HuH-7 (cell line): ENCODE data around the gene CBLL1.

ENCODE experiments used
- DNase-seq: peaks from one replicate; pipeline ENCODE4 v3.0.0; 2011; ENCODE audit warnings: low spot score

CBLL1 gene, protein sequence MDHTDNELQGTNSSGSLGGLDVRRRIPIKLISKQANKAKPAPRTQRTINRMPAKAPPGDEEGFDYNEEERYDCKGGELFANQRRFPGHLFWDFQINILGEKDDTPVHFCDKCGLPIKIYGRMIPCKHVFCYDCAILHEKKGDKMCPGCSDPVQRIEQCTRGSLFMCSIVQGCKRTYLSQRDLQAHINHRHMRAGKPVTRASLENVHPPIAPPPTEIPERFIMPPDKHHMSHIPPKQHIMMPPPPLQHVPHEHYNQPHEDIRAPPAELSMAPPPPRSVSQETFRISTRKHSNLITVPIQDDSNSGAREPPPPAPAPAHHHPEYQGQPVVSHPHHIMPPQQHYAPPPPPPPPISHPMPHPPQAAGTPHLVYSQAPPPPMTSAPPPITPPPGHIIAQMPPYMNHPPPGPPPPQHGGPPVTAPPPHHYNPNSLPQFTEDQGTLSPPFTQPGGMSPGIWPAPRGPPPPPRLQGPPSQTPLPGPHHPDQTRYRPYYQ

DNA sequence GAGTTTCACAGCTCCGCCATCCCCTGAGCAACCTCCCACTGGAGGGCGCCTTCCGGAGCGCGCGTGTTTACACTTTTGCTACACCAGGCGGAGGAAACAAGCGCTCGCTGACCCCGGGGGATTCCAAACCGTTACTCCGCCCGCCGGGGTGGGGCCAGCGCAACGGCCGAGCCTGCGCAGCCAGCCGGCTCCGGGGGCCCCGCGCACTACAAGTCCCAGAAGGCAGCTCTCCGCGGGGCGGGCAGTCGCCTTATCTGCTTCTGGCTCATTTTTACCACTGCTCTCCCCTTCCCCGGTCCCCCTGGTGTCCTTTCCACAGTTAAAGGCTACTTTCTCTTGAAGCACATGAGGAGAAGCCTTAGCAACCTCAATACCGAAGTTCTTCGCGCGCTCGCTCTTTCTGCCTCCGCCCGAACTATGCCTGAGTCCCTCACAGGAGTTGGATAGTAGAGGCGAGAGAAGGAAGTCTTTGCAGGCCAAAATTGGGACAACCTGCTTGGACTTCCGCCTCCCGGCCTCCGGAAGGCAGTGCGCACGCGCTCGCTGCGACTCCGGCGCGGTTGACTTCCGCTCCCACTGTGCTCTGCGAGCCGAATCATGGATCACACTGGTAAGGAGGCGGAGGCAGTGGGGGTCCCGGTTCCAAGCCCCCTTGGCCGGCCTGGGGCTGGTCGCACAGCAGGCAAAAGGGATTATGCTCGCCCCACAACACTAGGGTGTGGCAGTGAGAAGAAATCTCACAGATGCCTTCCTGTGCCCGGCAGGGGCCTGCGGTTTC is at the start of gene CBLL1:
Gene CBLL1, plus strand, starts transcription at position 576 of the 778 bp plus-strand sequence. Its CDS starts 22 bp downstream, at position 598.
- peak; percentile 91 for DNase-seq

DNA sequence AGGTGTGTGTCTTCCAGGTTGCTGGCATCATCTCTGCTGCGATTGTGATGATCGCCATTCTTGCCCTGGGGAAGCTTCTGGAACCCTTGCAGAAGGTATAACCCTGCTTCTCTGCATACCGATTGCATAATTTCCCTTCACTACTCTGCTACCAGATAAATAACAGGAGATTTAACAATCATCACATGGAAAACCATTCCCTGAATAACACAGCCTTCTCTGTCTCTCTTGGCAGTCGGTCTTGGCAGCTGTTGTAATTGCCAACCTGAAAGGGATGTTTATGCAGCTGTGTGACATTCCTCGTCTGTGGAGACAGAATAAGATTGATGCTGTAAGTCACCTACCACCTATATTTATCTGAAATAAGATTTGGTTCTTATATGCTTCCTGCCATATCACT is 49.6 kb upstream of the CBLL1 start:
- DNase-seq: no peak

GRCh38 chr7:107696330-107696946 is 47.5 kb upstream of the CBLL1 start:
- no peak for DNase-seq

DNA sequence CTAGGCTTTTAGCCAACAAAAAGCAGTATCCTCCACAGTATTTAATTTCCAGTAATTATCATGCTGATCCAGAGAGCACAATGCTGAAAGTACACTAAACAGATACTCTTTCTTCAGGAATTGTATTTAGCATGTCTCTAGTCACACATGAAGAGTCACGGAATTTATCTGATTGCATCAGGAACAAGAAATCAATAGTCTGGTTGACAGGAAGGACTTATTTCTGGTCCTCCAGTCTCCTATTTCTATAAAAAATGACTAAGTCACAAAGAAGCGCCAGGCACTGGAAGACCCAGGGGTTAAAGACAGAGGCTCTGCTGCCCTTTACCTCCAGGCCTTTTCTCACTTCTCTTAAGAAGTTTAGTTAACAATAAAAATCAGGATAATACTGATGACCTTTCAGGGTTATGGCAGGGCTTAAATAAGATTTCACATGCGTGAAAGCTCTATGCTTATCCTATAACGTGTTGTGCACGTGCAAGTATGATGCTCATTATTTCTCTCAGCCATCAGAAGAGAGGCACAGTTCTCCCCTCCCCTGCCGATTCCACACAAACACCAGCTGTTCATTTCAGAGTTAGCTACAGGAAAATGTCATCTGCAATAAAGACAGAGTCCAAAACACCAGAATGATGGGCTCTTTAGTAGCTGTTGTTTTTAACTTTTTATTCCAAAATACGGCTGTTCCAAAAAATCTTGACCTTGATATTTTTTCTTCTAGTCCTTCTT is 46.5 kb upstream of the CBLL1 start:
- no peak for DNase-seq

- no peak for DNase-seq
Measured at GRCh38 chr7:107700570-107700969, 43.4 kb upstream of the CBLL1 start.

DNA sequence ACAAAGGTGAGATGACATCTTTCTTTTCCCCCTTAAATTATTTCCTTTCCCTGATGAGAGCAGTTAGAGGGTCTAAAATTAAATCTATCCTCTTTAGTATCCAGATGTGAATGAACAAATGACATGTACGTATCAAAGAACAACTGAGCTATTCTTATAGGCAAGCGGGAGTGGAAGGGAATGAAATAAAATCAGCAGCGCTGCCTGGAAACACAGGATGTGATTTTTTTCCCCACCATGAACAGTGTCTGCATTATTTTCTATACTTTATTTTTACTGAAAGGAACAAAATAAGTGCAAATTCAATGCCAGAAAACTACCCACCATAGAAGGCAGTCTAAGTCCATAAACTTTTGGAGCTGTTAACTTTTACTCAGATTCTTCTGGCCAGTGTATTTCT is 42.8 kb upstream of the CBLL1 start:
- DNase-seq: no peak

GRCh38 chr7:107703219-107703618 is 40.7 kb upstream of the CBLL1 start:
- no peak for DNase-seq

GRCh38 chr7:107703872-107704271 is 40.1 kb upstream of the CBLL1 start:
- DNase-seq: no peak

DNA sequence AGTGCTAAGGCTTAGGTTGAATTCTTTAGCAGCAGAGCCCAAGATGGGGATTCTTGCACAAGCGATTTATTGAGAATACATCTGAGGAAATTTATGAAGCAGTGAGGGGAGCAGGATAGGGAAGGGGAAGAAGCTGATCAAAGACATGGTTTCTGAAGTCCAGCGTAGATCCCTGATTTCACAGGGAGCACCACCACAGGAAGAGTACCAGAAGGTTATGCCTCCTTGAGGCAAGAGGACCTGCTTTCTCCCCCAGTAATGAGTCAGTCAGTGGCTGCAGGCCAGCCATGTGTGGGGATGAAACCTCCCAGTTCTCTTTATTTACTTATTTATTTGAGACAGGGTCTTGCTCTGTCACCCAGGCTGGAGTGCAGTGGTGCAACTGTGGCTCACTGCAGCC is 35.0 kb upstream of the CBLL1 start:
- DNase-seq: no peak

DNA sequence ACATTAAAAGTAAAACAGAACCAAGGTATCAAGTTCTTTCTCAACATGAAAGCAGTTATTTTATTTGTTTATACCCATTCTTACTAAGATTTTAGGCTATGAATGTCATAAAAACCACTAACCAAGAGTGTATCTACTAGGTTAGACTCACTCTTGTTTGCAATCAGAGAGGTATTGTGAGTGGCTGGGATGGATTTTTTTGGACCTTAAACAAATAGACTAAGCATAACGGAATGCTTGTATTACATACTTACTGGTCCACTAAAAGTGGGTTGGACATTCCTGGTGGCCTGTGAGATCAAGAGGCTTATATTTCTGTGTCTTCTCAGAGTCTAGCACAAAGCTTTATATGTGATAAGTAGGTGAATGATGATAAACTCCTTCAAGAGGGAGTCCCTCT is 32.6 kb upstream of the CBLL1 start:
- no peak for DNase-seq

- DNase-seq: no peak
Measured at GRCh38 chr7:107712025-107712424, 31.9 kb upstream of the CBLL1 start.

DNA sequence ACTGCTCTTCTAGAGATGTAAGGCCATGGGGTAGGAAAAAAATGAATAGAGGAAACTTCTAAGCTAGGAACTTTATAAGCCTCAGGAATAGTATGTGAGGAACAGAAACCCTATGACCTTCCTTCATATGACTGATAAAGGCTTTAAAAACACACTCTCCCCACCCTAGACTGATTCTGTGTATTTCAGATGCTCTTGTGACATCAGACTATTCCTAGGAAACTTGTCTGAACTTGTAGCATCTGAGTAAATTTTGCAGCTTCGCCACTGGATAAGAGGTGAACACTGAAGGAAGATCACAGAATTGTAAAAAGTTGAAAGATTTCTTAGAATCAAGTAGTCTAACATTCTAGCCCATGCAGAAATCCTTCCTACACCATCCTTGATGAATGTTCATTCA is 31.0 kb upstream of the CBLL1 start:
- DNase-seq: no peak

- DNase-seq: no peak
Measured at GRCh38 chr7:107715531-107715930, 28.4 kb upstream of the CBLL1 start.

DNA sequence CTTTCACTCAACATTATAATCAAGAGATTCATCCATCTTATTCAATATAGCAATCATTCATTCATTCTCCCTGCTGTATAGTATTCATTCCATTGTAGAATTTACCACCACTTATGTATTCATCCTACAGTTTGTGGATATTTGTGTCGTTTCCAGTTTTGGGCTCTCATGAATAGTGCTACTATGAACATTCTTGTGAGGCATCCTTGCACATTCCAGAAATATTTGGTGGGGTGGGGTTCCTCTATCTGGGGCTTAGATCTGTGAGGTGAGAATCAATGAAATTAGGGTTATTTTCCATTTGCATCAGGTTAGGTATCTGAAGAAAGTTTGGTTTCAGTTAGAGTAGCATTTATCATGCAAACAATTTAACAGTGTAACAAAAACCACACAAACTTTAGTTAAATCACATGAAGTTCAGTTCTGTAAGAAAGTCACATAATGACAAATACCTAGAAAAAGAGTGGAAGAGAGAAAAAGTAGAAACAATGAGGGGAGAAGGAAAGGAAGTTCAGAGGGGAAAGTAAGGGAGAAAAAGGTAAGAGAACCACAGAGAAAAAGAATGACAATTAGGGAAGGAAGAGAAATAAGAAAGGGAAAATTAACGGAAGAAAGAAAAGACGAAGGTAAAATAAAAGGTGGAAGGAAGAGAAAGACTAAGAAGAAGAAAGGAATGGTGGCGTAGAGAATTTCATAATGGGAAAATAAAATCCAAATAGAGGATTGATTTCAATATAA is 25.3 kb upstream of the CBLL1 start:
- no peak for DNase-seq

- DNase-seq: no peak
Measured at GRCh38 chr7:107721286-107721685, 22.7 kb upstream of the CBLL1 start.

DNA sequence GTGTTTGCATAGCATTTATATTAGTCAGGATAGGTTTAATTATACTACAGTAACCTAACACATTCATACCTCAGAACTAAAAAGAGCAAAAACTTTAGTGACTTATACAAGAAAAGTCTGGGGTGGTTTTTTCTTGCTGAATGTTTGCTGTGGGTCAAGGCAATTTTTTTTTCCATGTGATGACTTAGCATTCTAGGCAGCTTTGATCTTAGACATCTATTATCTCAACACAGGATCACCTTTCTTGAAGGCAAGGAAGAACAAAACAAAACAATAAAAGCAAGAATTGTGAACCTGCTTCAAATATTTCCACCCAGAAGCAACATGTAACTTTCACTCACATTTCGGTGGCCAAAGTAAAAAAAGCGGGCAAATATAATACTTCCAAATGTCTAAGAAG is 20.7 kb upstream of the CBLL1 start:
- no peak for DNase-seq

- DNase-seq: peak; percentile 66
Measured at GRCh38 chr7:107725138-107725740, 18.7 kb upstream of the CBLL1 start.

- DNase-seq: no peak
Measured at GRCh38 chr7:107726356-107727130, 17.4 kb upstream of the CBLL1 start.

- DNase-seq: no peak
Measured at GRCh38 chr7:107728276-107728675, 15.7 kb upstream of the CBLL1 start.
